ENCODE measurements around the gene WDFY3. TPM values are rescaled to one million over a fixed set of nuclear protein-coding genes. Genes with fewer than 3 reads are reported as not detected.

WDFY3 gene
- polyA plus RNA-seq, 1 of the 3 experiments (the other 2 are of a cell fraction) = 13.8 TPM

- TF ChIP-seq MAX (IDR thresholded peaks at IDR 0.05; ENCODE audit: low read depth) (no peak), NRF1 (IDR thresholded peaks at IDR 0.05; ENCODE audit: low read depth, low read length) (no peak), FOXM1 (IDR thresholded peaks at IDR 0.05; ENCODE audit: low read depth) (no peak), EP300 (IDR thresholded peaks at IDR 0.05; ENCODE audit: borderline replicate concordance in 1 of 2, low read depth in 1 of 2, low read length in 1 of 2) (no peak)
Measured at GRCh38 chr4:84718699-84719098, 247.8 kb downstream of the WDFY3 start (continued).

GRCh38 chr4:84710548-84710947 is 255.9 kb downstream of the WDFY3 start:
- Histone ChIP-seq H3K4me2 (no peak overlapping the region), H3K36me3 (replicated peaks in 1 of 2; ENCODE audit: control insufficient read depth in 1 of 2, insufficient read depth in 2 of 2, low read length in 1 of 2) (peaks cover 53 to 86% of the 10 kb centered on the region in 2 experiments), H3K4me3 (ENCODE audit: low read depth in 2 of 2, low read length in 1 of 2) (no peak overlapping the region), H4K20me1 (ENCODE audit: insufficient read depth) (no peaks in the 10 kb centered on the region), H3F3A (replicated peaks; ENCODE audit: insufficient read depth) (no peaks in the 10 kb centered on the region), H3K9ac (no peak overlapping the region), H2AFZ (ENCODE audit: low read depth) (no peak overlapping the region), H3K79me2 (ENCODE audit: insufficient read depth) (no peaks in the 10 kb centered on the region), H3K4me1 (ENCODE audit: control insufficient read depth in 1 of 2, insufficient read depth in 2 of 2, low read depth in 1 of 2, low read length in 1 of 2) (no peaks in the 10 kb centered on the region), H3K27ac (ENCODE audit: low read depth in 2 of 2, low read length in 1 of 2) (no peak overlapping the region), H3K9me2 (no peaks in the 10 kb centered on the region), H3K9me3 (no peaks in the 10 kb centered on the region; the same call in 1 of the 2 replicates), H3K27me3 (ENCODE audit: insufficient read depth) (no peaks in the 10 kb centered on the region)
- ChIA-PET CTCF (interaction anchor here (1.1 kb wide), 1 partner anchor 39 kb away, joined by 4 read pairs; no protein-coding TSS in a partner anchor), POLR2A (no interaction called here)
- no peak for TF ChIP-seq FOXM1 (IDR thresholded peaks at IDR 0.05; ENCODE audit: low read depth)
- TF ChIP-seq RXRA (IDR thresholded peaks at IDR 0.05; ENCODE audit: borderline replicate concordance, low read depth) = no peak
- no peak for TF ChIP-seq USF1 (IDR thresholded peaks at IDR 0.05; ENCODE audit: borderline replicate concordance, low read depth)
- TF ChIP-seq REST (IDR thresholded peaks at IDR 0.05; ENCODE audit: low read depth, low read length) = no peak
- no peak for TF ChIP-seq TCF12 (IDR thresholded peaks at IDR 0.05)
- no peak for TF ChIP-seq RAD21 (IDR thresholded peaks at IDR 0.05; ENCODE audit: low read length)
- TF ChIP-seq, protein P1, sequence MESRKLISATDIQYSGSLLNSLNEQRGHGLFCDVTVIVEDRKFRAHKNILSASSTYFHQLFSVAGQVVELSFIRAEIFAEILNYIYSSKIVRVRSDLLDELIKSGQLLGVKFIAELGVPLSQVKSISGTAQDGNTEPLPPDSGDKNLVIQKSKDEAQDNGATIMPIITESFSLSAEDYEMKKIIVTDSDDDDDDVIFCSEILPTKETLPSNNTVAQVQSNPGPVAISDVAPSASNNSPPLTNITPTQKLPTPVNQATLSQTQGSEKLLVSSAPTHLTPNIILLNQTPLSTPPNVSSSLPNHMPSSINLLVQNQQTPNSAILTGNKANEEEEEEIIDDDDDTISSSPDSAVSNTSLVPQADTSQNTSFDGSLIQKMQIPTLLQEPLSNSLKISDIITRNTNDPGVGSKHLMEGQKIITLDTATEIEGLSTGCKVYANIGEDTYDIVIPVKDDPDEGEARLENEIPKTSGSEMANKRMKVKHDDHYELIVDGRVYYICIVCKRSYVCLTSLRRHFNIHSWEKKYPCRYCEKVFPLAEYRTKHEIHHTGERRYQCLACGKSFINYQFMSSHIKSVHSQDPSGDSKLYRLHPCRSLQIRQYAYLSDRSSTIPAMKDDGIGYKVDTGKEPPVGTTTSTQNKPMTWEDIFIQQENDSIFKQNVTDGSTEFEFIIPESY (IDR thresholded peaks at IDR 0.05; ENCODE audit: borderline replicate concordance, low read depth) = no peak
- no peak for TF ChIP-seq FOSL2 (IDR thresholded peaks at IDR 0.05; ENCODE audit: borderline replicate concordance, low read depth)
- TF ChIP-seq EP300 (IDR thresholded peaks at IDR 0.05; ENCODE audit: borderline replicate concordance in 1 of 2, low read depth in 1 of 2, low read length in 1 of 2) = no peak
- TF ChIP-seq PBX3 (IDR thresholded peaks at IDR 0.05) = no peak
- no peak for TF ChIP-seq TEAD4 (IDR thresholded peaks at IDR 0.05; ENCODE audit: borderline replicate concordance, insufficient read depth)
- no peak for TF ChIP-seq ELF1 (IDR thresholded peaks at IDR 0.05)
- no peak for TF ChIP-seq MAX (IDR thresholded peaks at IDR 0.05; ENCODE audit: low read depth)
- no peak for TF ChIP-seq RCOR1 (IDR thresholded peaks at IDR 0.05; ENCODE audit: low read length)
- TF ChIP-seq GABPA (IDR thresholded peaks at IDR 0.05; ENCODE audit: low read depth) = no peak
- TF ChIP-seq GATA2 (CRISPR knock-in tag; IDR thresholded peaks at IDR 0.05) = no peak
- TF ChIP-seq SIN3A (IDR thresholded peaks at IDR 0.05; ENCODE audit: borderline replicate concordance, low read depth, low read length) = no peak
- TF ChIP-seq TAF1 (IDR thresholded peaks at IDR 0.05; ENCODE audit: borderline replicate concordance, low read depth, low read length) = no peak
- WGBS (ENCODE audit: low lambda C conversion rate) = 95% methylated on average over 3 of the region's 3 CpGs
- no peak for DNase-seq

Measured in SK-N-SH (cell line).